Measurements from ENCODE around the gene CALN1.

- TF ChIP-seq POLR2A (IDR thresholded peaks at IDR 0.05; ENCODE audit: control extremely low read depth in 1 of 2, low read depth in 2 of 2, low read length in 2 of 2) (no peak), SIN3A (conservative IDR thresholded peaks at IDR 0.05 in 1 of 2, IDR thresholded peaks at IDR 0.05 in 1 of 2; ENCODE audit: low read depth in 1 of 2, low read length in 2 of 2) (no peak)
Observed at GRCh38 chr7:71871446-71871845, 540.7 kb downstream of the CALN1 start.

Measured in H1 (cell line).